Spleen (tissue), 7 donors: ENCODE data around the gene DUSP16.

Source experiments
- POLR2A ChIP-seq, 3 donors: fragments of 450-650 bp; IDR thresholded peaks; one replicate each; pipeline ENCODE4 v1.5.1; 2017; ENCODE audit warnings: antibody characterized with exemption in 3 of 3, mild to moderate bottlenecking in 1 of 3
- POLR2AphosphoS5 ChIP-seq, 3 donors: sonication (generic); formaldehyde crosslinking; IDR thresholded peaks; one replicate each; pipeline ENCODE4 v1.5.1; 2017; ENCODE audit warnings: antibody characterized with exemption in 3 of 3
- TF ChIP-seq, protein P1 (sequence below), 11 experiments: fragments of 200-600 bp in 7 of 11; fragments of 450-650 bp in 4 of 11; sonication (generic) in 4 of 11; IDR thresholded peaks in 8 of 11; conservative IDR thresholded peaks in 3 of 11; 1 replicate in 7 of 11; 2 replicates in 4 of 11; pipeline versions ENCODE4 v1.4.0 to v1.8.0; 2016 to 2021; ENCODE audit warnings: antibody characterized with exemption in 11 of 11, inconsistent platforms in 4 of 11, mild to moderate bottlenecking in 1 of 11
- donor health status: DM: no; HTN: no; CAD: no; lungs with moderate emphysema.
- donor health status: DM: no; HTN: no; CAD: no.
- donor health status: DM: no; HTN: no; CAD: no.

DNA sequence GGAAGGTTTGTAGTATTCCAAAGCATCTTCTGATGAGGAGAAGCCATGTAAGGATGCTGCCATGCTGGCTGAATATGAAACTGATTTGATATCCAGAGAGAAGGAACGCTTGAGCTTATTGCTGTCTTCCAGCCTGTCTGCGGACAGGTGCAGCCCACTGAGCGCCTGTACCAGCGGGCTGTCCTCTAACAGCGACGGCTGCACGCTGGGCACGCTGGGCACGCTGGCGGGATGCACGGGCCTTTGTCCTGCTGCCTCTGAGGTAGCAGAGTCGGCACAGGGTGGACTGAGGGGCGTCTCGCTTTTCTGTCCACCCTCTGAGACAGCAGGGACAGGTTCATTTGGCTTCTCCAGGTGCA, 85.2 kb downstream of the DUSP16 start:
- TF ChIP-seq, protein P1, sequence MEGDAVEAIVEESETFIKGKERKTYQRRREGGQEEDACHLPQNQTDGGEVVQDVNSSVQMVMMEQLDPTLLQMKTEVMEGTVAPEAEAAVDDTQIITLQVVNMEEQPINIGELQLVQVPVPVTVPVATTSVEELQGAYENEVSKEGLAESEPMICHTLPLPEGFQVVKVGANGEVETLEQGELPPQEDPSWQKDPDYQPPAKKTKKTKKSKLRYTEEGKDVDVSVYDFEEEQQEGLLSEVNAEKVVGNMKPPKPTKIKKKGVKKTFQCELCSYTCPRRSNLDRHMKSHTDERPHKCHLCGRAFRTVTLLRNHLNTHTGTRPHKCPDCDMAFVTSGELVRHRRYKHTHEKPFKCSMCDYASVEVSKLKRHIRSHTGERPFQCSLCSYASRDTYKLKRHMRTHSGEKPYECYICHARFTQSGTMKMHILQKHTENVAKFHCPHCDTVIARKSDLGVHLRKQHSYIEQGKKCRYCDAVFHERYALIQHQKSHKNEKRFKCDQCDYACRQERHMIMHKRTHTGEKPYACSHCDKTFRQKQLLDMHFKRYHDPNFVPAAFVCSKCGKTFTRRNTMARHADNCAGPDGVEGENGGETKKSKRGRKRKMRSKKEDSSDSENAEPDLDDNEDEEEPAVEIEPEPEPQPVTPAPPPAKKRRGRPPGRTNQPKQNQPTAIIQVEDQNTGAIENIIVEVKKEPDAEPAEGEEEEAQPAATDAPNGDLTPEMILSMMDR (IDR thresholded peaks at IDR 0.05 in 8 of 11, conservative IDR thresholded peaks at IDR 0.05 in 3 of 11), result no peak
- TF ChIP-seq POLR2AphosphoS5 (IDR thresholded peaks at IDR 0.05) (peak in 2 of 3 donors; percentile 4 to 28), POLR2A (IDR thresholded peaks at IDR 0.05) (no peak)
